Vagina (tissue), 2 donors: Measurements from ENCODE around the gene MDFIC. TPM values are rescaled to one million over a fixed set of nuclear protein-coding genes. Genes with fewer than 3 reads are reported as not detected.

Experiments
- DNase-seq, 2 donors: peaks; one replicate each; pipeline ENCODE4 v3.0.0-alpha.2; 2017; ENCODE audit errors: extremely low spot score in 2 of 2
- H3K27ac ChIP-seq: fragments of 200-600 bp; sonication (generic); one replicate; pipeline ENCODE4 v1.5.1; 2019
- H3K27me3 ChIP-seq: fragments of 200-600 bp; sonication (generic); one replicate; pipeline ENCODE4 v1.5.1; 2019
- H3K36me3 ChIP-seq, 2 donors: fragments of 200-600 bp; sonication (generic); one replicate each; pipeline ENCODE4 v1.5.1; 2017 to 2019
- H3K4me1 ChIP-seq: fragments of 200-600 bp; sonication (generic); one replicate; pipeline ENCODE4 v1.5.1; 2019
- H3K4me3 ChIP-seq, 2 donors: fragments of 200-600 bp; sonication (generic); 1 replicate in 1 of 2; 2 replicates in 1 of 2; pipeline ENCODE4 v1.5.1; 2016 to 2019
- H3K9me3 ChIP-seq: fragments of 200-600 bp; sonication (generic); one replicate; pipeline ENCODE4 v1.5.1; 2019
- CTCF ChIP-seq, 3 experiments: fragments of 450-650 bp in 2 of 3; fragments of 200-600 bp in 1 of 3; sonication (generic) in 1 of 3; IDR thresholded peaks; one replicate each; pipeline ENCODE4 v1.5.1; 2017 to 2019; ENCODE audit warnings: antibody characterized with exemption in 3 of 3, mild to moderate bottlenecking in 2 of 3, moderate library complexity in 2 of 3
- POLR2A ChIP-seq, 2 donors: fragments of 450-650 bp; IDR thresholded peaks; one replicate each; pipeline ENCODE4 v1.6.1; 2017; ENCODE audit warnings: antibody characterized with exemption in 2 of 2, mild to moderate bottlenecking in 2 of 2, moderate library complexity in 2 of 2
- POLR2AphosphoS5 ChIP-seq, 2 donors: sonication (generic); formaldehyde crosslinking; IDR thresholded peaks; one replicate each; pipeline ENCODE4 v1.9.0; 2017; ENCODE audit warnings: antibody characterized with exemption in 2 of 2, mild to moderate bottlenecking in 2 of 2, low read depth in 1 of 2; ENCODE audit not compliant: insufficient read depth in 1 of 2
- intact Hi-C: fragments of 100-400 bp; cut with DNase I; formaldehyde crosslinking; loops from one replicate; pipeline ENCODE4 v1.15.1; 2023
- total RNA-seq: library from RNA; depleted of rRNA; stranded (reverse); fragments of >200 nt; gene quantifications from one replicate; pipeline ENCODE4 v1.2.3, GENCODE V29; 2016

Gene MDFIC
- total RNA-seq, 1 donor from 2014 or later = 27.7 TPM

- Histone ChIP-seq H3K27ac (no peak overlapping the region), H3K4me1 (peaks cover 25% of the 10 kb centered on the region)
- intact Hi-C loops = no loop called here
Observed at GRCh38 chr7:114934713-114935112, 12.8 kb downstream of the MDFIC start.

DNA sequence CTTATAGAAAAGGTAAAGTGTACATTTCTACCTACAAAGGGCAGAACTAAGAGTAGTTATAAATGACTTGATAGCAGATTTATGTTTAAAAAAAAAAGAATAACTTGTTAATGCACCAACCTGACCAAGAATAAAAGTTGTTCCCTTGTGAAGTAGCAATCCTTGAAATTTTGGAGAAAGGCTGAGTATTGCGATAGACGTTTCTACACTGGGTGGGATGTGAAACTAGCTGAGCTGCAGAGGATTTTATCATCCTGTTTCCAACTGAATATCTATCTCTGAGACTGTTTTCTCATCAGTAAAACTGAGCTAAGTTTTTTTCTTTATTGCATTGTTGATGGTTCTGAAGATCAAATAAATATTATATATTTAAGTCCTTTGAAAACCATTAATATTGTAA is 14.6 kb downstream of the MDFIC start:
- DNase-seq = no peak
- Histone ChIP-seq H3K27me3 (no peaks in the 10 kb centered on the region), H3K27ac (no peak overlapping the region), H3K4me1 (peaks cover 17% of the 10 kb centered on the region), H3K4me3 (no peak overlapping the region), H3K9me3 (no peaks in the 10 kb centered on the region), H3K36me3 (no peaks in the 10 kb centered on the region)
- intact Hi-C loops = no loop called here
- TF ChIP-seq POLR2A (IDR thresholded peaks at IDR 0.05) (no peak), CTCF (IDR thresholded peaks at IDR 0.05) (no peak), POLR2AphosphoS5 (IDR thresholded peaks at IDR 0.05; ENCODE audit: insufficient read depth in 1 of 2, low read depth in 1 of 2) (no peak)

More at GRCh38 chr7:114934713-114935112, 12.8 kb downstream of the MDFIC start:
- no peak for DNase-seq
- Histone ChIP-seq H3K36me3 (no peaks in the 10 kb centered on the region), H3K27me3 (no peaks in the 10 kb centered on the region), H3K9me3 (no peaks in the 10 kb centered on the region), H3K4me3 (no peak overlapping the region)
- TF ChIP-seq POLR2A (IDR thresholded peaks at IDR 0.05) (no peak), POLR2AphosphoS5 (IDR thresholded peaks at IDR 0.05; ENCODE audit: insufficient read depth in 1 of 2, low read depth in 1 of 2) (no peak), CTCF (IDR thresholded peaks at IDR 0.05) (no peak)

DNA sequence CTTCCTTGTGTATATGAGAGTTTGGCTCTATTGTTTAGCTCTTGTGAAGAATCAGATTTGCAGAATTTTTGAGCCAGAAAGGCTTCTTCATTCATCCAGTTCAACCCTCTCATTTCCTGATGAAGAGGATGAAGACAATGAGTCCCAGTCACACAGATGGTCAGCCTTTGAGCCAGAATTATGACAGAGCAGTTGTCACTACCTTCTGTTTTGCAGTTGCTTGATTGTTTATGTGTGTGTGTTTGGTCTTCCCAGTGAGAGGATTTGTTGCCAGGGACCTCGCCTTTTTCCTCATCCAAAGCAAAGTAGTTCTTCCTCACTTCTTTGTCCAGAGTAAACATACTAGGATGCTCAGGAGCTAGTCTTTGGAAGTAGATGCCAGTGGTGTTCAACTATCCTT is 15.6 kb downstream of the MDFIC start:
- Histone ChIP-seq H3K27ac (no peak overlapping the region), H3K27me3 (no peaks in the 10 kb centered on the region), H3K9me3 (no peaks in the 10 kb centered on the region), H3K4me1 (peaks cover 17% of the 10 kb centered on the region), H3K4me3 (no peak overlapping the region), H3K36me3 (no peaks in the 10 kb centered on the region)
- TF ChIP-seq POLR2A (IDR thresholded peaks at IDR 0.05) = no peak
- TF ChIP-seq POLR2AphosphoS5 (IDR thresholded peaks at IDR 0.05; ENCODE audit: insufficient read depth in 1 of 2, low read depth in 1 of 2) = no peak
- TF ChIP-seq CTCF (IDR thresholded peaks at IDR 0.05) = no peak
- no peak for DNase-seq
- intact Hi-C loops = no loop called here

- Histone ChIP-seq H3K4me1 (peaks cover 16% of the 10 kb centered on the region), H3K27me3 (no peaks in the 10 kb centered on the region), H3K9me3 (no peaks in the 10 kb centered on the region), H3K27ac (no peak overlapping the region), H3K4me3 (no peak overlapping the region), H3K36me3 (no peaks in the 10 kb centered on the region)
- no peak for DNase-seq
- intact Hi-C loops = no loop called here
- TF ChIP-seq POLR2AphosphoS5 (IDR thresholded peaks at IDR 0.05; ENCODE audit: insufficient read depth in 1 of 2, low read depth in 1 of 2) (no peak), CTCF (IDR thresholded peaks at IDR 0.05) (no peak), POLR2A (IDR thresholded peaks at IDR 0.05) (no peak)
Observed at GRCh38 chr7:114938785-114939184, 16.9 kb downstream of the MDFIC start.

- intact Hi-C loops = no loop called here
- peaks cover 8% of the 10 kb centered on the region for H3K4me1 ChIP-seq
- TF ChIP-seq CTCF (IDR thresholded peaks at IDR 0.05) (no peak), POLR2AphosphoS5 (IDR thresholded peaks at IDR 0.05; ENCODE audit: insufficient read depth in 1 of 2, low read depth in 1 of 2) (no peak), POLR2A (IDR thresholded peaks at IDR 0.05) (no peak)
- no peaks in the 10 kb centered on the region for H3K27me3 ChIP-seq
- DNase-seq = no peak
- H3K27ac ChIP-seq = no peak overlapping the region
- no peak overlapping the region for H3K4me3 ChIP-seq
- no peaks in the 10 kb centered on the region for H3K9me3 ChIP-seq
- no peaks in the 10 kb centered on the region for H3K36me3 ChIP-seq
Observed at GRCh38 chr7:114939484-114940097, 17.7 kb downstream of the MDFIC start.
